Measurements from ENCODE around the gene ASMTL. TPM values are rescaled to one million over a fixed set of nuclear protein-coding genes. Genes with fewer than 3 reads are reported as not detected.

The ASMTL gene
- total and polyA plus RNA-seq, 2 donors (not counting 1 experiment from before 2014, with no cell fraction given), result 12.9 to 19.8 TPM

DNA sequence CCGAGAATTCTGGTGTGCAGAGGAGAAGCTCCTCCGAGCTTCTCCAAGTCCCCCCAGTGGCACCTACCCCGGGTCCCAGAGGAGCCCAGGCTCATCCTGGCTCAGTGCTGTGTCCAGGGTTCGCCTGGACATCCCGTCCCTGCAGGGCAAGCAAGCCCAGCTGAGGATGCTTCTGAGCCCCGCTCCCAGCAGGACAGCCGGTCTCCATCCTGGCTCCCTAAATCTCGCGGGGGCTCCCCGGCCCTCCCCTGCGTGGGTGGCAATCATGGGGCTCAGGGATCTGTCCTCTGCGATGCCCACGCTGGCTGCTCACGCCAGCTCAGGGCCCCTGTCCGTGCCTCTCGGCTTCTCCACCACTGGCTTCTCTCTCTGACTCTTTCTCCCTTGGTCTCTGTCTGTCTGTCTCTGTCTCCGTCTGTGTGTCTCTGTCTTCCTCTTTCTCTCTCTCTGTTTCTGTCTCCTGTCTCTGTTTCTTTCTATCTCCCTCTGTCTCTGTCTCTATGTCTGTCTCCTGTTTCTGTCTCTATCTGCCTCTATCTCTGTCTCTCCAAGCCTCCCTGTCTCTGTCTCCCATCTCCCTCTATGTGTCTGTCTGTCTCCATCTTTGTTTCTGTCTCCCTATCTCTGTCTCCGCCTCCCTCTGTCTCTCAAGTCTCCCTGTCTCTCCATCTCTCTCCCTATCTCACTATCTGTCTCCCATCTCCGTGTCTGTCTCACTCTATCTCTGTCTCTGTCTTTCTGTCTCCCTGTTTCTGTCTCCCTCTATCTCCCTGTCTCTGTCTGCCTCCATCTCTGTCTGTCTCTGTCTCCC, 33.0 kb downstream of the ASMTL start:
- peaks cover 18% of the 10 kb centered on the region for H3K36me3 ChIP-seq (ENCODE audit: control insufficient read depth, insufficient read depth, low read length)
- no peaks in the 10 kb centered on the region for H3K79me2 ChIP-seq (ENCODE audit: control insufficient read depth, insufficient read depth, low read length)
- H2AFZ ChIP-seq (ENCODE audit: low read length), result no peak overlapping the region
- no peaks in the 10 kb centered on the region for H4K20me1 ChIP-seq (ENCODE audit: control insufficient read depth, extremely low read depth, insufficient read depth, low read length)
- TF ChIP-seq EZH2 (IDR thresholded peaks at IDR 0.05; ENCODE audit: low read length, missing control alignments), result no peak
- TF ChIP-seq, protein P1, sequence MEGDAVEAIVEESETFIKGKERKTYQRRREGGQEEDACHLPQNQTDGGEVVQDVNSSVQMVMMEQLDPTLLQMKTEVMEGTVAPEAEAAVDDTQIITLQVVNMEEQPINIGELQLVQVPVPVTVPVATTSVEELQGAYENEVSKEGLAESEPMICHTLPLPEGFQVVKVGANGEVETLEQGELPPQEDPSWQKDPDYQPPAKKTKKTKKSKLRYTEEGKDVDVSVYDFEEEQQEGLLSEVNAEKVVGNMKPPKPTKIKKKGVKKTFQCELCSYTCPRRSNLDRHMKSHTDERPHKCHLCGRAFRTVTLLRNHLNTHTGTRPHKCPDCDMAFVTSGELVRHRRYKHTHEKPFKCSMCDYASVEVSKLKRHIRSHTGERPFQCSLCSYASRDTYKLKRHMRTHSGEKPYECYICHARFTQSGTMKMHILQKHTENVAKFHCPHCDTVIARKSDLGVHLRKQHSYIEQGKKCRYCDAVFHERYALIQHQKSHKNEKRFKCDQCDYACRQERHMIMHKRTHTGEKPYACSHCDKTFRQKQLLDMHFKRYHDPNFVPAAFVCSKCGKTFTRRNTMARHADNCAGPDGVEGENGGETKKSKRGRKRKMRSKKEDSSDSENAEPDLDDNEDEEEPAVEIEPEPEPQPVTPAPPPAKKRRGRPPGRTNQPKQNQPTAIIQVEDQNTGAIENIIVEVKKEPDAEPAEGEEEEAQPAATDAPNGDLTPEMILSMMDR (conservative IDR thresholded peaks at IDR 0.05 in 1 of 2, IDR thresholded peaks at IDR 0.05 in 1 of 2; ENCODE audit: low read depth in 1 of 2, low read length in 2 of 2), result no peak
- DNase-seq (ENCODE audit: low read depth in 2 of 2), result no peak
- H3K9ac ChIP-seq (ENCODE audit: insufficient read depth, low read length), result no peak overlapping the region
- no peaks in the 10 kb centered on the region for H3K27me3 ChIP-seq (ENCODE audit: control insufficient read depth, insufficient read depth, low read length)
- no peak overlapping the region for H3K4me3 ChIP-seq (replicated peaks in 1 of 4; ENCODE audit: control extremely low read depth in 1 of 4, insufficient read depth in 1 of 4, low read depth in 3 of 4, low read length in 4 of 4)
- no peak overlapping the region for H3K4me2 ChIP-seq (ENCODE audit: extremely low read depth, insufficient read depth, low read length)
- no peaks in the 10 kb centered on the region for H3K9me3 ChIP-seq (ENCODE audit: control insufficient read depth, insufficient read depth, low read depth, low read length)
- no peak overlapping the region for H3K27ac ChIP-seq (ENCODE audit: insufficient read depth, low read length)
- no peaks in the 10 kb centered on the region for H3K4me1 ChIP-seq (ENCODE audit: control insufficient read depth, extremely low read depth, insufficient read depth, low read length)

DNA sequence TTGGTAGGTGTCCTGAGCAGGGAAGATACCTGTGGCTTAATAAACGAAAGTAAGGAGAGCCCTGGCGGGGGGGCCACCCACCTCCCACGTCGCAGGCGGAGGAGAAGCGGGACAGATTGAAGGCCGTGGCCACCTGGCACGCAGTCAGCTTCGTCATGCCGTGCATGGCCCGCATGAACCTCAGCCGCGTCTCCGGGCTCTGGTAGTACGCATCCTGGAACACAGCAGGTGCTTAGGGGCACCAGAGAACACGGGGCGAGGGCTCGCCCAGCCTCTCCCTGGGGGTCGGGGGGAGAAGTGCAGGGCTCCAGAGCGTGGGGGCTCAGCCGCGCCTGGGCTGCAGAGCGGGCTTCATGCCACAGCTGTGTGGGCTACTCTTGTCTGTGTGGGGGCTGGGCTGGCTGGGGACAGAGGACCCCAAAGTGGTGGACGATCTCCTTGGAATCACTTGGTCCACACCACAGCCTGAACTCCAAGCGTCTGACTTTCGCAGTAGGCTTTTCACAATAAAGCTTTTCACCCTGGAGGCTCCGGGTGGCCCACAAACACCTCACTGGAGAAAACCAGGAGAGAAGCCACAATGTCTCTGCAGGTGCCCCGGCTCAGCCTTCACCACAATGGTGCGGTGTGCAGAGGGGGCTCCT, 33.7 kb downstream of the ASMTL start:
- peaks cover 18% of the 10 kb centered on the region for H3K36me3 ChIP-seq (ENCODE audit: control insufficient read depth, insufficient read depth, low read length)
- H3K27ac ChIP-seq (ENCODE audit: insufficient read depth, low read length), result no peak overlapping the region
- H3K9me3 ChIP-seq (ENCODE audit: control insufficient read depth, insufficient read depth, low read depth, low read length), result no peaks in the 10 kb centered on the region
- no peaks in the 10 kb centered on the region for H3K27me3 ChIP-seq (ENCODE audit: control insufficient read depth, insufficient read depth, low read length)
- H3K79me2 ChIP-seq (ENCODE audit: control insufficient read depth, insufficient read depth, low read length), result no peaks in the 10 kb centered on the region
- H3K9ac ChIP-seq (ENCODE audit: insufficient read depth, low read length), result no peak overlapping the region
- H2AFZ ChIP-seq (ENCODE audit: low read length), result no peak overlapping the region
- no peak overlapping the region for H3K4me3 ChIP-seq (replicated peaks in 1 of 4; ENCODE audit: control extremely low read depth in 1 of 4, insufficient read depth in 1 of 4, low read depth in 3 of 4, low read length in 4 of 4)
- TF ChIP-seq, protein P1 (conservative IDR thresholded peaks at IDR 0.05 in 1 of 2, IDR thresholded peaks at IDR 0.05 in 1 of 2; ENCODE audit: low read depth in 1 of 2, low read length in 2 of 2), result no peak
- no peak for TF ChIP-seq EZH2 (IDR thresholded peaks at IDR 0.05; ENCODE audit: low read length, missing control alignments)
- no peak for DNase-seq (ENCODE audit: low read depth in 2 of 2)
- H3K4me2 ChIP-seq (ENCODE audit: extremely low read depth, insufficient read depth, low read length), result no peak overlapping the region
- H3K4me1 ChIP-seq (ENCODE audit: control insufficient read depth, extremely low read depth, insufficient read depth, low read length), result no peaks in the 10 kb centered on the region
- H4K20me1 ChIP-seq (ENCODE audit: control insufficient read depth, extremely low read depth, insufficient read depth, low read length), result no peaks in the 10 kb centered on the region

DNA sequence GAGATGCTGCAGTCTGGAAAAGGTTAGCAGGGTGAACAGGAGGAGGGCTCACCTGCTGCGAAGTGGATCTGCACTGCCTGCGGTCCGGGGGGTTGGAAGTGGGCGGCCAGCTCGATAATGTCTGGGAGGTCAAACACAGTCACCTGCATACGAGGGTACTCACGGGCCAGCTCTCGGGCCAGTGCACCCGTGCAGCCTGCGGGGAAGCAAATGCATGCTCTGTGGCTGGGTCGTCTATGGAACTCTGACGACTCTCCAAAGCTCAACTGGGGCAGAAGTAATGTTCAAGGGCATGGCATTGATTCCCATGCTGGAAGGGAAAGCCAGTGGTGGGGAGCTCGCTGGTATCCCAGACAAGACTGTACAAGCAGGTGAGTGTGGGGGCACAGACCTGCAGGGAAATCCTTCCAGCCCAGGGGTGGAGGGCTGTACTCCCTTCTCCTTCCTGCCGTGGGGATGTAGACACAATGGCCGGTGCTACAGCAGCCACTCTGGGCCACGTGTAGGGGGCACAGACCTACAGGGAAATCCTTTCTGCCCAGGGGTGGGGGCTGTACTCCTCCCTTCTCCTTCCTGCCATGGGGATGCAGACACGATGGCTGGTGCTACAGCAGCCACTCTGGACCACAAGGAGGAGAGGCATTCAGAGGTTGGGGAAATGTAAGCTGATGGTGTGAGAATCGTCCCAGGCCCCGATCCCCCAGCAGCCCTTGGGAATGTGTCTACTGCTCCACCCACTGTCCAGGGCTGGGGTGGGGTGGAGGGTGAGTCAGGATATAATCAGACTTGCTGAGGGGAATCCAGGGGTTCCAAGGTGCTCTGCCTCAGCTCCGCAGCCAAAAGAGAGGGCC, 34.6 kb downstream of the ASMTL start:
- H3K9me3 ChIP-seq (ENCODE audit: control insufficient read depth, insufficient read depth, low read depth, low read length), result no peaks in the 10 kb centered on the region
- no peak overlapping the region for H3K9ac ChIP-seq (ENCODE audit: insufficient read depth, low read length)
- H3K79me2 ChIP-seq (ENCODE audit: control insufficient read depth, insufficient read depth, low read length), result no peaks in the 10 kb centered on the region
- no peak overlapping the region for H3K4me2 ChIP-seq (ENCODE audit: extremely low read depth, insufficient read depth, low read length)
- H3K4me1 ChIP-seq (ENCODE audit: control insufficient read depth, extremely low read depth, insufficient read depth, low read length), result no peaks in the 10 kb centered on the region
- no peak overlapping the region for H3K27ac ChIP-seq (ENCODE audit: insufficient read depth, low read length)
- no peaks in the 10 kb centered on the region for H4K20me1 ChIP-seq (ENCODE audit: control insufficient read depth, extremely low read depth, insufficient read depth, low read length)
- no peak overlapping the region for H3K4me3 ChIP-seq (replicated peaks in 1 of 4; ENCODE audit: control extremely low read depth in 1 of 4, insufficient read depth in 1 of 4, low read depth in 3 of 4, low read length in 4 of 4)
- no peaks in the 10 kb centered on the region for H3K27me3 ChIP-seq (ENCODE audit: control insufficient read depth, insufficient read depth, low read length)
- no peak for TF ChIP-seq EZH2 (IDR thresholded peaks at IDR 0.05; ENCODE audit: low read length, missing control alignments)
- TF ChIP-seq, protein P1 (conservative IDR thresholded peaks at IDR 0.05 in 1 of 2, IDR thresholded peaks at IDR 0.05 in 1 of 2; ENCODE audit: low read depth in 1 of 2, low read length in 2 of 2), result no peak
- H3K36me3 ChIP-seq (ENCODE audit: control insufficient read depth, insufficient read depth, low read length), result peaks cover 18% of the 10 kb centered on the region
- DNase-seq (ENCODE audit: low read depth in 2 of 2), result no peak
- H2AFZ ChIP-seq (ENCODE audit: low read length), result no peak overlapping the region

Data from fibroblast of lung (primary cell).